VCaP (cell line): ENCODE results near the gene SEMA3E.

Source experiments
- H3K27ac ChIP-seq: fragments of 450-650 bp; 2 replicates; pipeline ENCODE4 v1.5.1; 2017
- TF ChIP-seq, protein P1 (sequence below): fragments of 450-650 bp; conservative IDR thresholded peaks from 2 replicates; pipeline ENCODE4 v1.5.1; 2017; ENCODE audit warnings: mild to moderate bottlenecking, moderate library complexity

The SEMA3E gene

DNA sequence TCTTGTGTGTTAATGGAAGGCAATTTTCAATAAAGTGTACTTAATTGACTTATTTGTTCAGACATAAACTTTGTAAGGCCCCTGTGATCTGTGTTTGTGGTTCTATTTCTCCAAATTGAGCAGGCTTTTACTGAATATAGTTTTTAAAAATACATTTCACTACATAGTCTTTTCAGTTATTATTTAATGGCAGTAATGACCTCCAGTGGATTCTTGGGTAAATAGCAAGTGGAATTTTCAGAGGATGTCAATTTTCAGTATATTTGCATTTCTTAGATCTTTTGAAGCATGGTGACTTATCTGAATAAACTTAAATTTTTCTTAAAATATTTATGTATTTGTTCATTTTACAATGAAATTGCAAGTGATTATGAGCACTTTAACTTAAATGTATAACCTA lies 283.2 kb downstream of the SEMA3E start:
- TF ChIP-seq, protein P1, sequence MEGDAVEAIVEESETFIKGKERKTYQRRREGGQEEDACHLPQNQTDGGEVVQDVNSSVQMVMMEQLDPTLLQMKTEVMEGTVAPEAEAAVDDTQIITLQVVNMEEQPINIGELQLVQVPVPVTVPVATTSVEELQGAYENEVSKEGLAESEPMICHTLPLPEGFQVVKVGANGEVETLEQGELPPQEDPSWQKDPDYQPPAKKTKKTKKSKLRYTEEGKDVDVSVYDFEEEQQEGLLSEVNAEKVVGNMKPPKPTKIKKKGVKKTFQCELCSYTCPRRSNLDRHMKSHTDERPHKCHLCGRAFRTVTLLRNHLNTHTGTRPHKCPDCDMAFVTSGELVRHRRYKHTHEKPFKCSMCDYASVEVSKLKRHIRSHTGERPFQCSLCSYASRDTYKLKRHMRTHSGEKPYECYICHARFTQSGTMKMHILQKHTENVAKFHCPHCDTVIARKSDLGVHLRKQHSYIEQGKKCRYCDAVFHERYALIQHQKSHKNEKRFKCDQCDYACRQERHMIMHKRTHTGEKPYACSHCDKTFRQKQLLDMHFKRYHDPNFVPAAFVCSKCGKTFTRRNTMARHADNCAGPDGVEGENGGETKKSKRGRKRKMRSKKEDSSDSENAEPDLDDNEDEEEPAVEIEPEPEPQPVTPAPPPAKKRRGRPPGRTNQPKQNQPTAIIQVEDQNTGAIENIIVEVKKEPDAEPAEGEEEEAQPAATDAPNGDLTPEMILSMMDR: no peak; the same call in 1 of the 2 replicates
- no peak overlapping the region for H3K27ac ChIP-seq

DNA sequence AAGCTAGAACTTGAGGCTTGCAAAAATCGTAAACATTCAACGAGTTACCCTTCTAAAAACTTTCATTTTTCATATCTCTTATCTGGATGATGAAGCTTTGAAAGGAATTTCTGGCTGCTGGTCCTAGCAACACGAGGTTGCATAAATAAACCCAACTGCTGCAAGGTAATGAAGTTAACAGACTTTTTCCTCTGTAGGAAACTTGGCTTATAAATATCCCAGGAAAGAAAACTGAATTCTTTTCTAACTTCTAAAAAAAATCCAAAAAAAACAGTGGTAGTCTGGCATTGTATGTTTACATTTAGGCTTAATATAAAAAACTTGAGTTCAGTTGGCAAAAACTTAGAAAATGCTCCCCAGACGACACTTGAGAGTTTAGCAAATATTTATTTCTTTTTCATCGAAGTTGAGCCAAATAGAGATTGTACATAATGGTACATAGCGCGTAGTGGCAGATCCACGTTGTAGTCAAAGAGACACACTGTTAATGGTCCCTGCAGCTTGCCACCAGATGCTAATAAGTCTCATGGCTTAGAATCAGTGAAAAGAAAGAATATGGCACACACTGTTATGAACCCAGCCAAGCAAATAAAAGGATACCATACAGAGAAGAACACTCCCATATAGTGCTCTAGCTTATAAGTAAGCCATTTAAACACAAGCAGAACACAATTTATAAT lies 285.9 kb downstream of the SEMA3E start:
- no peak overlapping the region for H3K27ac ChIP-seq
- TF ChIP-seq, protein P1: no peak

DNA sequence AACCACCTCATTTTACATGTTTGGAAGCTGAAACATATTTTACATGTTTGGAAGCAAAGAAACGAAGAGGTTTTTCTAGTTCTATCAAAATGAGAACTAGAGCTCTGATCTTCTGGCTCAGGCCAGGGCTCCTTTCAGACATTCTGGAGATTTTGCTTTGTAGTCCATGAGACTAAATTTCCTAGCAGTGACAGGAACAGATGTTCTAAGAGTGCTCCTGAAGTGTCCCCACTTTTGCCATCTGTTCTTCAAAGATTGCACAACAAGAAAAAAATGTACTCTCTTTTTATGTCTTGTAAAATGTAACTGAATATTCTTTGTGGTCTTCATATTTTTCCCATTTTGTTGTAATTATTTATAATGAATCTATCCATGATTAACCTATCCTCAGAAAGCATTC lies 289.8 kb downstream of the SEMA3E start:
- TF ChIP-seq, protein P1: no peak
- H3K27ac ChIP-seq: no peak overlapping the region

DNA sequence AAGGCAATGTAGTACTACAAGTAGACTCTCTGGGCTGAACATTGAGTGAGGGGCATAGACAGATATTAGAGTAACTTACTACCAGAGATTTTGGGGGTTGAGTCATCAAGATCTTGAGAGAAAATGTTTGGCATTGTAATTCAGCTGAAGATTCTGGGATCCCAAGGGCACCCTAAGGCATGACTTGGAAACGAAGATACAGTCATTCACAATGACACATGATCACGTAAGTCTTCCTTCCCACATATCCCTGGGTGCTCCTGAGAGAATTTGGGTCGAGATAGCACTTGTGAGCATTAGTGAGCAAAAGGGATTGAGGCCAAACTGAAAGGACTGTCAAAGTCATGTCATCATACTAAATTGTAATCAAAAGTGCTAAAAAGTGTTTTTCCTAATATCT lies 293.8 kb downstream of the SEMA3E start:
- H3K27ac ChIP-seq: no peak overlapping the region
- TF ChIP-seq, protein P1: no peak

DNA sequence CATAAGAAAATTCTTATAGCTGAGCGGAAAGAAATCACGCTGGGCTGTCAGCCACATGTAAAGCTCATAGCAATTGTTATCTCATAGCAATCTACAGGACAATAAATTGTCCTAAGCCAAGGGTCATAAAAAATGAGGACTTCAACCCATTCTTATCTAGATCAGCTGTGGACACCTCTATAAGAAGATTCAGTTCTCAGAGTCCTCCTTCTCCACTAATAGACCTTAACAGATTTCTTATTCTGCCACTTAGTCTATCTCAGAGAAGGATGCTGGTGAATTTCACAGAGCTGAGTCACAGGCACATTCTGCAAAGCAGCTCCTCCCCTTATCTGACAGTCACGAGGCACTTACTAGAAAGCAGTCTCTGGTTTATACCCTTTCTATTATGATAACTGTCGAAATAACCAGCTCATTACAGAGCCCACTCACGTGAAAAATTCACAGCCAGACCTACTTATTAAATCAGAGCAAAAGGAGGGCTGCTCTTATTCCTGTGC lies 300.9 kb downstream of the SEMA3E start:
- TF ChIP-seq, protein P1: no peak
- H3K27ac ChIP-seq: no peak overlapping the region

DNA sequence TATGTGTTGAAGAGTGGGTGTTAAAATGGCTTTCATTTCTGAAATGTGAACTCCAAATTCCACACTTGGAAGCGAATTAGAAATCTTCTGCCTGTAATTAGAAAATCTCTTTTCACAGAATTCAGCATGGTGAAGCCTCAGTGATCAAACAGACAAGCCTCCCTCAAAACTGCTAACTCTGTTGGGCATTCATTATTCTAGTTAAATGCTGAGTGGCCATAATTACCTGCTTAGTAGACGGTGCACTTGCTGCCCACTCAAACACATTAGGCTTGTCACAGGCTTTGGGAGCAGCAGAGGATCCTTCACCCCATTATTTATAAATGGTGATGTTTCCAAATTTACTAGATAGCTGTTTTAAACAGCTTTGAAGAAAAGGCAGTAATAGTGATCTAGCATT lies 309.0 kb downstream of the SEMA3E start:
- no peak overlapping the region for H3K27ac ChIP-seq
- TF ChIP-seq, protein P1: no peak

GRCh38 chr7:83338277-83338950 lies 310.5 kb downstream of the SEMA3E start:
- H3K27ac ChIP-seq: no peak overlapping the region
- TF ChIP-seq, protein P1: no peak
